Stromal cell of bone marrow (primary cell): ENCODE measurements around the gene TNS1.

Experiments used
- DNase-seq: peaks from one replicate; pipeline ENCODE4 v3.0.0-alpha.2; 2012; ENCODE audit warnings: low read depth

Gene TNS1

DNA sequence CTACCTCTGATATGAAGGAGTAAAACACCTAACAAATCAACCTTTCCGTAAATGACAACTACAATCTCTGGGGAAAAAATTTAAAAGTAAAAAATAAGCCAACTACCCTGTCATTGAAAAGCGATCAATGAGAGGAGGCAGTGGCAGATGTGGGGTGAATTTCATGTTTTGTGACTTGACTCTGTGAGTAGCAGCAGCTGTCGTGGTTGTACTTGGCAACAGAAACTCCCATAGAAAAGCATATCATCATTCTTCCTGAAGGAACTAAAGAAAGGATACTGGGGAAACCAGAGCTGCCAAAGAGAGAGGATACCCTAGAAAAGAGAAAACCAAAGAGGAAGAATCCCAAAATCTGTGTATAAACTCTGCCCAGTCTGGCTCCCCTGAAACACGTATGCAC, 236.4 kb downstream of the TNS1 start:
- no peak for DNase-seq

DNA sequence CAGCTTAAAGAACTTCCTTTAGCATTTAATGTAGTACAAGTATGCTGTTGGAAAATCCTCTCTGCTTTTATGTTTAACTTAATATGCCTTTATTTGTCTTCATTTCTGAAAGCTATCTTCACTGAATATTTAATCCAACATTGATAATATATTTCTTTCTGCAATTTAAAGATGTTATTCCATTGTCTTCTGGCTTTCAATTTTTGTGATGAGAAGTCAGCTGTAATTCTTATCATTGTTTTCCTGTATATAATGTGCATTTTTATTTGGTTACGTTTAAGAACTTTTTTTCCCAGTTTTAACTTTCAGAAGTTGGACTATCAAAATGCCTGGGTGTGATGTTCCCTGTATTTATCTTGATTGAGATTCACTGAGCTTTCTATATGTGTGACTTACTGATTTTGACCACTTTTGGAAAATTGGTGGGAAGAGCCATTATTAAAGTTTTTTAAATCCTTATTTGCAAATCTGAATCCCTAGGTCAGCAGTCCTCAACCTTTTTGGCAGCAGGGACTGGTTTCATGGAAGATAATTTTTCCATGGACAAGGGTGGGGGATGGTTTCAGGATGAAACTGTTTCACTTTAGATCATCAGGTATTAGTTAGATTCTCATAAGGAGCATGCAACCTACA, 241.0 kb downstream of the TNS1 start:
- DNase-seq, result no peak

DNA sequence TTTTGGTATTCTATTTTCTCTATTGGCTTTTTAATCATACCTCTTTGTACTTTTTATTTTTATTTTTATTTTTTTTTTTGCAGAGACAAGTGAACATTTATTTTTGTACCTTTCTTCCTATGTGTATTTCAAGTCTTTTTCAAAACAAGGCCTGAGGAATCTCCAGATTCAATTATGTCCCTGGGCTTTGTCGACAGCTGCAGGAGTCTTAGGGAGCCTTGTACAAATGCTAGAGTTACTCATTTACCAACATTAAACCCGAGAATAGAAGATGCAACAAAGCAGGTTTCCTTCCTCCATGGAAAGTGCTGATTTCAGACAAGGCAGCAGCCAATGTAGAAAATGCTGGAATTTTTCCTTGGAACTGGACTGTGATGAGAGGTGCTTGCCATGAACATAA, 242.8 kb downstream of the TNS1 start:
- no peak for DNase-seq

DNA sequence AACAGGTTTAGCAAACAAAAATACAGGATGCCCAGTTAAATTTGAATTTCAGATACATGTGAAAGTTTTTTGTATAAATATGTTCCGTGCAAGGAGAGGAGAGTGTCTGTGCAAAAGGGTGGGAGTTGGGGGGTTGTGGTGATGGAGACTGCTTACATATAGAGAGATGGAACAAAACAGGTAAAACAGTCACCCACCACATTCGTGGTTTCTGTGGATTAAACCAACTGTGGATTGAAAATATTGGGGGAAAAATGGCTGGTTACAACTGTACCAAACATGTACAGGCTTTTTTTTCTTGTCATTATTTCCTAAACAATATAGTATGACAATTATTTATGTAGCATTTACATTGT, 245.7 kb downstream of the TNS1 start:
- DNase-seq, result no peak

DNA sequence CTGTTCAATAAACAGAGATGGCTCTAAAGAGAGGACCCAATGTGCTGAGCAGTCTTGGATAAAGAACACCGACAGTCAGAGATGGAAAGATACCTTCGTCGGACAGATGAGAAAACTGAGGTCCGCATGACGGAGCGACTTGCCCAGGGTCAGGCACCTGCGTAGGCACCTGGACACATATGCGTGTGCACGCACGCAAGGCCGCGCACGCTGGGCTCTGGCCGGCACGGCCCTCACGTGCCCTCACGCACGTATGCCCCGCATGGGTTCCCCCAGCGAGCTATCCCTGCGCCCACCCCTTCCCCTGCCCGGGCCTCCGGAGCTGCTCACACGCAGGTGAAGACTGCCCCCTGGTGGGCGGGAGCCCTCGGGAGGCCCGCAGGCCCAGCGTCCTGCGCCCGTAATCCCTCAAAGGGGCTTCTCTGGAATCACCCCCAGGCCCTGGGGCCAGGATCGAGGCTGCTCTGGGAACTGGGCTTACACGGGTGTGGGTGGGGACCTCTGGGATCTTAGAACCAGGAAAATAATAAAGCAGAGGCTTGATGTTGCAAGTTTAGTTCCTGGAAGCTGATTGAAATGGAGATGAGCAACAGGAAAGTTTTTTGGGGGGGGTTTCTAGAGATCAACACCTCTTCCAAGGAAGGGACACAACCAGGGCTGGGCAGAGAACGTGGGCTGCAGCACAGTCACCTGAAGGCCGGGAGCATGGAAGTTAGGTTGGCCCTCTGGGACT, 246.3 kb downstream of the TNS1 start:
- no peak for DNase-seq

DNA sequence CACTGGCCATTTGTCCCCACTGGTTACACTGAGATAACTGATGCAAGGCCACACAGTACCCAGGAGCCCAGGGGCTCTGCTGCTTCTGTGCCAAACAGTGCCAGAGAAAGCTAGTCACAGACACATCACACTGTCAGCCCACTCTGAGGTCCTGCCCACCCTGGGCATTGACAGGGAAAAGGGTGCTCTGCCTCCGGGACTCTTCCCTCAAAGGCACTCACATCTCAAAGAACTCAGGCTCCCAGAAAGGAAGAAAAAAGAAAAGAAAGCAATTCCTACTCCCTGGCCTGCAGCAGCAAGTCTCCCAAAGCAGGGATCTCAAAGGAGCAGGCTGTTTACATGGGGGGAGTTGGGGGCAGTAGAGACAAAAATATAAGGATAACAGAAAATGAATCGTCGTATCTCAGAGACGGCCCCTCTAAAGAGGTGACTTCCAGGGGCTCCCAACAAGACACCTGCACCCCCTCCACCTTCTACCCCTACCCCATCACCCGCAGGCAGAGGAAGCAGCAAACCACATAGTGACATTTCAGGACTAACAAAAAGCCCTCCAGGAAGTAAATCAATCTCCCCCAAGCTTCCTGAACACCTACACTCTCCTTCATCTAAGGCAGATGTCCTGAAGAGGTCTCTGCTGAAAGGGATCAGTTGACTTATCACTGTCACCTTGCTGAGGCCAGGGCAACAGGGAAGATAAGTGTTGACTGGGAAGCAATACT, 247.6 kb downstream of the TNS1 start:
- DNase-seq, result no peak

DNA sequence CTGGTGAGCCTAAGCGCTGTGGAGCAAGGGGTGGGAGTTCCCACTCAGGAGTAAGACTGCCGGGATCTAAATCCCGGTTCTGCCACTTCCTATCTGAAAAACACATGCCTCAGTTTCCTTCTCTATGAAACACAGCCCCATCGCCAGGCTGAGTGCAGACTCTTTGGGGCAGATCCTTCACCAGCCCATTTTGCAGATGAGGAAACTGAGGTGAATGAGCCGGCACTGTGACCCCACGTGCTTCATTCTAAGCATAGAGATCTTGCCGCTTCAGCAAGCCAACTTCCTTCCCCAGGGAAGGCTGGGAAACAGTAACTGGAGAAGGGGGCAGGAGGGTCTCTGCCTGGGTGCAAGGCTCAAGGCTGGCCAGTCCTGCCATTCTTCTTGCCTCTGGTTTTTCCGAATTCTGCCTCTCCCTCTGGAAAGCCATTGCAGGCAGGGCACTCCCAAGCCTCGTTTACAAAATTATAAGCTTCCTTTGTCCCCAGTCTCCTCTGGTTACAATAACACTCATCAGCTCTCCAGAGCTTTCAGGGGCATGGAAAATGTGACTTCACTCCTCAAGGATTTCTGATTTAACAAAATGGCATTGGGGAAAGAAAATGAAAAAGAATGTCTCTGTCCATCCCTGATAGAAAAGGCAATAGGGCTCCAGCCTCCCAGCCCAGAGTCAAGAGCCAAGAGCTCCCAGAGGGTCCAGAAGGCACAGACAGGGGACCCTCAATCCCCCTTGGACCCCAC, 249.2 kb downstream of the TNS1 start:
- peak; percentile 34 for DNase-seq

DNA sequence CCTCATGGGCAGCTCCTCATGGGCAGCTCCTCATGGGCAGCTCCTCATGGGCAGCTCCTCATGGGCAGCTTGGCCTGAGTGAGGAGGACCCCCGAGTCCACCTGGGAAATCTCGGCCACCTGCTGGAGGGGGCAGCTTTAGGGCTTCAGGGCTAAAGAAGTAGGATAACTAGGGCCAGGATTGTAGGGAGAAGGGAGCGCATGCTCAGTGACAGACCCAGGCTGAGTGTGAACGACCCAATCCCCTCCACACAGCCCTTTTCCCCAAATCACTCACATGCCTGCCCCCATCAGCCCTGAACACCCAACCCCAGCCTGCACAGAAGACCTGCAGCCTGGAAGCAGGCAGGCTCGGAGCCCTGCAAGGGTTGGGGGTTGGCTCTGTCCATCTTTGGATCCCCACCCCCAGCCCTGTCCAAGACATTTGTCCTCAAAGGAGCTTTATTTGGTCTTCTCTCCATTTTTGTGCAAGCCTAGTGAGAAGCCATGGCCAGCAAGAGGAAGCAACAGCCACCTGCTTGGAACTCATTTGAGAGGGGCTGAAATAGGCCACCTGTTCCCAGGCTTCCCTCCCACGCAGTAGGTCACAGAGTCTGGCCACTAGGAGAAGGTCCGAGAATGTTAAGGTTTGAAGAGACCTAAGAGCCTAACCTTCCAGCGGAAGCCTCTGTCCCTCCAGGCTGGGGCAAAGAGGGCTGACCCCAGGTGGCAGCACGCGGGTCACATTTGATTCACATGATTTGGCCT, 249.9 kb downstream of the TNS1 start:
- DNase-seq, result no peak

DNA sequence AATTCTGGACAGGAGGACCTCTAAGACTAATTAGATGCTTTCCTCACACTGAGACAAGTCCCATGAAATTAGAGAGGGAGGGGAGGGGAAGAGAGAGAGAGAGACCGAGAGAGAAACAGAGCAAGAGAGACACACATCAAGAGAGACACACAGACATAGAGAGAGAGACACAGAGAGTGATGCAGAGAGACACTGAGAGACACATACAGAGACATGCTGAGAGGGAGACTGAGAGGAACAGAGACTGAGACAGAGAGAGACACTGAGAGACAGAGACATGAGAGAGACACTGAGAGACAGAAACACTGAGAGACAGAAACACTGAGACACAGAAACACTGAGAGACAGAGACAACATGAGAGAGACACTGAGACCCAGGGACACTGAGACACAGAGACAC, 250.8 kb downstream of the TNS1 start:
- DNase-seq, result no peak

DNA sequence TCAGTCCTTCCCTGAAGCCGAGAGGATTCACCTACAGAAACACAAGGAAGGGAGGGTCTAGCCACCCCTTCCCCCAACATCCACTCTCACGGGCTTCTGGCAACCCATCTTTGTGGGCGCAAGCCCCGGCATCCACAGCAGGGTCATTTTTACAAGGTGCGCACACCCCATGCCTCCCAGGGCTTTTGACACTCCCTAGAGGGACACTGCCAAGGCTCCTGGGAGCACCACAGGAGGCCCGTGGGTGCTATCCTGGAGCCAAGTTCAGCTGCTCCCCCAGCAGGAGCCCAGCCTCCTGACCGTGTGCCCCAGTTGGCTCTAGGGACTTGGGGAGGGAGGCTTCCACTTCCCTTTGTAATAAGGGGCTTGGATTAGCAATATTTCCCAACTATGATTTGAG, 251.6 kb downstream of the TNS1 start:
- no peak for DNase-seq
